HepG2 (cell line): Measurements from ENCODE around the gene RASSF7. TPM values are rescaled to one million over a fixed set of nuclear protein-coding genes. Genes with fewer than 3 reads are reported as not detected.
A peak's percentile ranks its signal among the peaks of the same experiment; 100 is the strongest.

Source experiments
- AKAP8 ChIP-seq: sonication (generic); formaldehyde crosslinking; IDR thresholded peaks from 2 replicates; pipeline ENCODE4 v1.5.1; 2020; ENCODE audit warnings: mild to moderate bottlenecking, missing genetic modification reagents
- ARHGAP35 ChIP-seq: sonication (generic); formaldehyde crosslinking; IDR thresholded peaks from 2 replicates; pipeline ENCODE4 v1.9.0; 2022; ENCODE audit warnings: mild to moderate bottlenecking, inconsistent platforms, moderate library complexity, missing genetic modification reagents, borderline replicate concordance
- CC2D1A ChIP-seq: sonication (generic); formaldehyde crosslinking; IDR thresholded peaks from 2 replicates; pipeline ENCODE4 v1.8.1; 2023; ENCODE audit warnings: mild to moderate bottlenecking, missing genetic modification reagents
- HMGA1 ChIP-seq: sonication (generic); formaldehyde crosslinking; conservative IDR thresholded peaks from 2 replicates; pipeline ENCODE4 v1.4.0; 2020; ENCODE audit warnings: missing genetic modification reagents
- IKZF5 ChIP-seq: IDR thresholded peaks from 2 replicates; pipeline ENCODE4 v1.6.1; 2018; ENCODE audit warnings: missing genetic modification reagents, mild to moderate bottlenecking, missing compliant biosample characterization
- KLF12 ChIP-seq: sonication (generic); formaldehyde crosslinking; IDR thresholded peaks from 2 replicates; pipeline ENCODE4 v1.4.0; 2020; ENCODE audit warnings: missing genetic modification reagents, borderline replicate concordance
- MEIS2 ChIP-seq: sonication (generic); formaldehyde crosslinking; IDR thresholded peaks from 2 replicates; pipeline ENCODE4 v1.9.0; 2021; ENCODE audit warnings: mild to moderate bottlenecking, missing genetic modification reagents
- POGZ ChIP-seq: sonication (generic); formaldehyde crosslinking; IDR thresholded peaks from 2 replicates; pipeline ENCODE4 v1.4.0; 2020; ENCODE audit warnings: mild to moderate bottlenecking, missing genetic modification reagents
- RARA ChIP-seq: IDR thresholded peaks from 2 replicates; pipeline ENCODE4 v1.6.1; 2016; ENCODE audit warnings: missing genetic modification reagents, missing compliant biosample characterization
- RFX1 ChIP-seq: fragments of 450-650 bp; IDR thresholded peaks from 2 replicates; pipeline ENCODE4 v1.6.1; 2017
- ZNF441 ChIP-seq: sonication (generic); formaldehyde crosslinking; IDR thresholded peaks from 2 replicates; pipeline ENCODE4 v1.7.0; 2021; ENCODE audit warnings: missing genetic modification reagents, borderline replicate concordance
- ZSCAN25 ChIP-seq: sonication (generic); formaldehyde crosslinking; IDR thresholded peaks from 2 replicates; pipeline ENCODE4 v1.8.0; 2022; ENCODE audit warnings: mild to moderate bottlenecking, missing genetic modification reagents
- ZZZ3 ChIP-seq: sonication (generic); formaldehyde crosslinking; IDR thresholded peaks from 2 replicates; pipeline ENCODE4 v1.4.0; 2020; ENCODE audit warnings: missing genetic modification reagents, mild to moderate bottlenecking, borderline replicate concordance
- polyA plus RNA-seq, 8 experiments: library from polyadenylated mRNA; depleted of rRNA in 3 of 8; stranded (reverse) in 7 of 8; unstranded in 1 of 8; fragments of >200 nt; fragmentation: Illumina TruSeq in 4 of 8; extraction: Trizol in 4 of 8; gene quantifications; 2 replicates each; pipeline versions ENCODE4 v1.2.1 to v1.2.3, GENCODE V29; 2011 to 2016; ENCODE audit warnings: low read depth in 4 of 8, missing spikeins in 1 of 8, mixed read lengths in 1 of 8; ENCODE audit not compliant: insufficient read depth in 1 of 8
- total RNA-seq, 5 experiments: library from RNA; depleted of rRNA; stranded (reverse); fragments of >200 nt; fragmentation: Illumina TruSeq; extraction: Trizol; gene quantifications; 2 replicates each; pipeline ENCODE4 v1.2.3, GENCODE V29; 2016; ENCODE audit warnings: low read depth in 1 of 5
- TF ChIP-seq, protein P1 (sequence below): sonication (generic); formaldehyde crosslinking; IDR thresholded peaks from 2 replicates; pipeline ENCODE4 v1.4.0; 2020; ENCODE audit warnings: low read depth, mild to moderate bottlenecking, missing genetic modification reagents
- TF ChIP-seq, protein P2 (sequence below): sonication (generic); formaldehyde crosslinking; IDR thresholded peaks from 2 replicates; pipeline ENCODE4 v1.5.0; 2020; ENCODE audit warnings: missing genetic modification reagents
- TF ChIP-seq, protein P3 (sequence below): sonication (generic); formaldehyde crosslinking; IDR thresholded peaks from 2 replicates; pipeline ENCODE4 v1.9.0; 2021; ENCODE audit warnings: mild to moderate bottlenecking, missing genetic modification reagents
- TF ChIP-seq, protein P4 (sequence below): sonication (generic); formaldehyde crosslinking; IDR thresholded peaks from 2 replicates; pipeline ENCODE4 v1.4.0; 2020; ENCODE audit warnings: missing genetic modification reagents, borderline replicate concordance

RASSF7 gene
- total and polyA plus RNA-seq, 2 of the 13 experiments (the other 11 are each of a cell fraction or from before 2014, with no cell fraction given) = 20.2 to 28.6 TPM

- TF ChIP-seq HMGA1 (CRISPR knock-in tag) (no peak), IKZF5 (CRISPR knock-in tag) (no peak; the same call in 1 of the 2 replicates), ARHGAP35 (CRISPR knock-in tag) (no peak), ZNF441 (CRISPR knock-in tag) (no peak), POGZ (CRISPR knock-in tag) (0 out of 2 replicates have a peak, but pooled peaks have one; percentile 21), MEIS2 (CRISPR knock-in tag) (no peak), CC2D1A (CRISPR knock-in tag) (no peak), ZZZ3 (CRISPR knock-in tag) (0 out of 2 replicates have a peak, but pooled peaks have one; percentile 57), AKAP8 (no peak), KLF12 (CRISPR knock-in tag) (0 out of 2 replicates have a peak, but pooled peaks have one; percentile 19), ZSCAN25 (no peak), RARA (CRISPR knock-in tag) (0 out of 2 replicates have a peak, but pooled peaks have one; percentile 26), RFX1 (no peak)
- TF ChIP-seq, protein P1, sequence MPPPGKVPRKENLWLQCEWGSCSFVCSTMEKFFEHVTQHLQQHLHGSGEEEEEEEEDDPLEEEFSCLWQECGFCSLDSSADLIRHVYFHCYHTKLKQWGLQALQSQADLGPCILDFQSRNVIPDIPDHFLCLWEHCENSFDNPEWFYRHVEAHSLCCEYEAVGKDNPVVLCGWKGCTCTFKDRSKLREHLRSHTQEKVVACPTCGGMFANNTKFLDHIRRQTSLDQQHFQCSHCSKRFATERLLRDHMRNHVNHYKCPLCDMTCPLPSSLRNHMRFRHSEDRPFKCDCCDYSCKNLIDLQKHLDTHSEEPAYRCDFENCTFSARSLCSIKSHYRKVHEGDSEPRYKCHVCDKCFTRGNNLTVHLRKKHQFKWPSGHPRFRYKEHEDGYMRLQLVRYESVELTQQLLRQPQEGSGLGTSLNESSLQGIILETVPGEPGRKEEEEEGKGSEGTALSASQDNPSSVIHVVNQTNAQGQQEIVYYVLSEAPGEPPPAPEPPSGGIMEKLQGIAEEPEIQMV (CRISPR knock-in tag) = no peak
- TF ChIP-seq, protein P2, sequence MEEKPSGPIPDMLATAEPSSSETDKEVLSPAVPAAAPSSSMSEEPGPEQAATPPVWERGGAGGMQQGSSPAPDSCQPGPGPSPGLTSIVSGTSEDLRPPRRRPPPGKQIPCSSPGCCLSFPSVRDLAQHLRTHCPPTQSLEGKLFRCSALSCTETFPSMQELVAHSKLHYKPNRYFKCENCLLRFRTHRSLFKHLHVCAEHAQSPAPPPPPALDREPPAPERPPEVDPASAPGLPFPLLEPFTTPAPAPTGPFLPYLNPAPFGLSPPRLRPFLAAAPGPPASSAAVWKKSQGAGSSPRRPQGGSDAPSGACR (CRISPR knock-in tag) = no peak
- TF ChIP-seq, protein P3, sequence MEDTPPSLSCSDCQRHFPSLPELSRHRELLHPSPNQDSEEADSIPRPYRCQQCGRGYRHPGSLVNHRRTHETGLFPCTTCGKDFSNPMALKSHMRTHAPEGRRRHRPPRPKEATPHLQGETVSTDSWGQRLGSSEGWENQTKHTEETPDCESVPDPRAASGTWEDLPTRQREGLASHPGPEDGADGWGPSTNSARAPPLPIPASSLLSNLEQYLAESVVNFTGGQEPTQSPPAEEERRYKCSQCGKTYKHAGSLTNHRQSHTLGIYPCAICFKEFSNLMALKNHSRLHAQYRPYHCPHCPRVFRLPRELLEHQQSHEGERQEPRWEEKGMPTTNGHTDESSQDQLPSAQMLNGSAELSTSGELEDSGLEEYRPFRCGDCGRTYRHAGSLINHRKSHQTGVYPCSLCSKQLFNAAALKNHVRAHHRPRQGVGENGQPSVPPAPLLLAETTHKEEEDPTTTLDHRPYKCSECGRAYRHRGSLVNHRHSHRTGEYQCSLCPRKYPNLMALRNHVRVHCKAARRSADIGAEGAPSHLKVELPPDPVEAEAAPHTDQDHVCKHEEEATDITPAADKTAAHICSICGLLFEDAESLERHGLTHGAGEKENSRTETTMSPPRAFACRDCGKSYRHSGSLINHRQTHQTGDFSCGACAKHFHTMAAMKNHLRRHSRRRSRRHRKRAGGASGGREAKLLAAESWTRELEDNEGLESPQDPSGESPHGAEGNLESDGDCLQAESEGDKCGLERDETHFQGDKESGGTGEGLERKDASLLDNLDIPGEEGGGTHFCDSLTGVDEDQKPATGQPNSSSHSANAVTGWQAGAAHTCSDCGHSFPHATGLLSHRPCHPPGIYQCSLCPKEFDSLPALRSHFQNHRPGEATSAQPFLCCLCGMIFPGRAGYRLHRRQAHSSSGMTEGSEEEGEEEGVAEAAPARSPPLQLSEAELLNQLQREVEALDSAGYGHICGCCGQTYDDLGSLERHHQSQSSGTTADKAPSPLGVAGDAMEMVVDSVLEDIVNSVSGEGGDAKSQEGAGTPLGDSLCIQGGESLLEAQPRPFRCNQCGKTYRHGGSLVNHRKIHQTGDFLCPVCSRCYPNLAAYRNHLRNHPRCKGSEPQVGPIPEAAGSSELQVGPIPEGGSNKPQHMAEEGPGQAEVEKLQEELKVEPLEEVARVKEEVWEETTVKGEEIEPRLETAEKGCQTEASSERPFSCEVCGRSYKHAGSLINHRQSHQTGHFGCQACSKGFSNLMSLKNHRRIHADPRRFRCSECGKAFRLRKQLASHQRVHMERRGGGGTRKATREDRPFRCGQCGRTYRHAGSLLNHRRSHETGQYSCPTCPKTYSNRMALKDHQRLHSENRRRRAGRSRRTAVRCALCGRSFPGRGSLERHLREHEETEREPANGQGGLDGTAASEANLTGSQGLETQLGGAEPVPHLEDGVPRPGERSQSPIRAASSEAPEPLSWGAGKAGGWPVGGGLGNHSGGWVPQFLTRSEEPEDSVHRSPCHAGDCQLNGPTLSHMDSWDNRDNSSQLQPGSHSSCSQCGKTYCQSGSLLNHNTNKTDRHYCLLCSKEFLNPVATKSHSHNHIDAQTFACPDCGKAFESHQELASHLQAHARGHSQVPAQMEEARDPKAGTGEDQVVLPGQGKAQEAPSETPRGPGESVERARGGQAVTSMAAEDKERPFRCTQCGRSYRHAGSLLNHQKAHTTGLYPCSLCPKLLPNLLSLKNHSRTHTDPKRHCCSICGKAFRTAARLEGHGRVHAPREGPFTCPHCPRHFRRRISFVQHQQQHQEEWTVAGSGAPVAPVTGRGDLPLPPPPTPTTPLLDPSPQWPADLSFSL = no peak
- TF ChIP-seq, protein P4, sequence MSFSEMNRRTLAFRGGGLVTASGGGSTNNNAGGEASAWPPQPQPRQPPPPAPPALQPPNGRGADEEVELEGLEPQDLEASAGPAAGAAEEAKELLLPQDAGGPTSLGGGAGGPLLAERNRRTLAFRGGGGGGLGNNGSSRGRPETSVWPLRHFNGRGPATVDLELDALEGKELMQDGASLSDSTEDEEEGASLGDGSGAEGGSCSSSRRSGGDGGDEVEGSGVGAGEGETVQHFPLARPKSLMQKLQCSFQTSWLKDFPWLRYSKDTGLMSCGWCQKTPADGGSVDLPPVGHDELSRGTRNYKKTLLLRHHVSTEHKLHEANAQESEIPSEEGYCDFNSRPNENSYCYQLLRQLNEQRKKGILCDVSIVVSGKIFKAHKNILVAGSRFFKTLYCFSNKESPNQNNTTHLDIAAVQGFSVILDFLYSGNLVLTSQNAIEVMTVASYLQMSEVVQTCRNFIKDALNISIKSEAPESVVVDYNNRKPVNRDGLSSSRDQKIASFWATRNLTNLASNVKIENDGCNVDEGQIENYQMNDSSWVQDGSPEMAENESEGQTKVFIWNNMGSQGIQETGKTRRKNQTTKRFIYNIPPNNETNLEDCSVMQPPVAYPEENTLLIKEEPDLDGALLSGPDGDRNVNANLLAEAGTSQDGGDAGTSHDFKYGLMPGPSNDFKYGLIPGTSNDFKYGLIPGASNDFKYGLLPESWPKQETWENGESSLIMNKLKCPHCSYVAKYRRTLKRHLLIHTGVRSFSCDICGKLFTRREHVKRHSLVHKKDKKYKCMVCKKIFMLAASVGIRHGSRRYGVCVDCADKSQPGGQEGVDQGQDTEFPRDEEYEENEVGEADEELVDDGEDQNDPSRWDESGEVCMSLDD = no peak
Measured at GRCh38 chr11:575313-575995, 14.7 kb downstream of the RASSF7 start (continued).
